GM21515 (cell line): ENCODE results near the gene S100A13.
"Not testable (repeated sequence)": the region's sequence is repeated elsewhere in the genome, so short reads cannot be mapped to it uniquely, and the experiment has no call there.

Source experiments
- ATAC-seq: cut with Tn5 transposase; IDR thresholded peaks from one replicate; pipeline ENCODE4 v1.9.1; 2021; ENCODE audit not compliant: unreplicated experiment

The S100A13 gene

GRCh38 chr1:153608742-153609584 lies 18.3 kb downstream of the S100A13 start:
- no peak for ATAC-seq

GRCh38 chr1:153608089-153608682 lies 19.1 kb downstream of the S100A13 start:
- ATAC-seq: no peak

DNA sequence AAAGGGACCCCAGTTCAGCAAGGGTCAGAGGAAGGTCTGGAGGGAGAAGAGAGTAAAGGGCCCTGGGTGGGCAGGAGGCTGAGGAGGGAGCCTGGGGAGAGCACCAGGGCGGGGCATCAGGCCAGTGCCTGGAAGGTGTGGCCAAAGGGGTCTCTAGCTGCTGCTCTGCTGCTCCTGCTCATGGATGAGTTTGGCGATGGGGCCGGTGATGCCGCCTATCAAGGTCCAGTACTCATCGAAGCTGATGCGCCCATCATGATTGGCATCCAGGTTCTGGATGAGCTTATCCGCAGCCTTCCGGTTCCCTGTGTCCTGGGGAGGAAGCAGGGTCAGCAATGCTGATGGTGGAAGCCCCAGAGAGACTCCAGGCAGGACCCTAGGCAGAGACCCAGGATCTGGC lies 19.9 kb downstream of the S100A13 start:
- no peak for ATAC-seq

GRCh38 chr1:153606194-153606593 lies 21.1 kb downstream of the S100A13 start:
- no peak for ATAC-seq

GRCh38 chr1:153602749-153603148 lies 24.6 kb downstream of the S100A13 start:
- no peak for ATAC-seq

- ATAC-seq: no peak
Observed at GRCh38 chr1:153599847-153600246, 27.5 kb downstream of the S100A13 start.

DNA sequence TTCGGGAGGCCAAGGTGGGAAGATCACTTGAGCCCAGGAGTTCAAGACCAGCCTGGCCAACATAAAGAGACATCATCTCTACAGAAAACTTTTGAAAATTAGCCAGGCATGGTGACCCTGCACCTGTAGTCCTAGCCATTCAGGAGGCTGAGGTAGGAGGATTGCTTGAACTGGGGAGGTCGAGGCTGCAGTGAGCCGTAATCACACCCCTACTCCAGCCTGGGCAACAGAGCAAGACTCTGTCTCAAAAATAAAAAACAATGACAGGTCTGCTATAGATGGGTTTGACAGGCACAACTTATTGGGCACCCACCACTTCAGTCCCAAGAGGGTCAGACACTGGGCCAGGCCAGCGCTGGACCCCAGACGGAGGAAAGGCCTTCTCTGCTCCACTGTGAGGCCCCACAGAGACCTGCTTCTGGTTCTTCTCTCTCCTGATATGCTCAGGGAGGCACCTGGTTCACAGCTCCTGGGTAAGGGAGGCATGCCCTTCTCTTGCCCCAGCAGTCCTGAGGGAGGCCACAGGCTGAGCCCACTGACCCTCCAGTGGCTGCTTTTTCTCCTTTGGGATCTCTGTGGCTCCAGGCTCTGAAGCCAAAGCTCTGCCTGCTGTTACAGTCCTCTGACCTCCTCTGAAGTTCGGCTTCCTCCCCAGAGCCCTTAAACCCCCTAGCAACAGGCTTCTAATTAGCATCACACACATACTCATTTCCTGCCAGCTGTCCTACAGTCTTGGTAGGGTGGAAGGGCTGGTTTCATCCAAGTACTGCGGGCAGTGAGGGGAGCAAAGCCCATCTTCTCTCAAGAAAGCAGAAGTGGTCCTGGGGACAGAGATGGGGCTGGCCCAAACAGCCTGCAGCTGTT lies 28.8 kb downstream of the S100A13 start:
- peak; percentile 98 for ATAC-seq

- no peak for ATAC-seq
Observed at GRCh38 chr1:153597206-153597605, 30.1 kb downstream of the S100A13 start.

DNA sequence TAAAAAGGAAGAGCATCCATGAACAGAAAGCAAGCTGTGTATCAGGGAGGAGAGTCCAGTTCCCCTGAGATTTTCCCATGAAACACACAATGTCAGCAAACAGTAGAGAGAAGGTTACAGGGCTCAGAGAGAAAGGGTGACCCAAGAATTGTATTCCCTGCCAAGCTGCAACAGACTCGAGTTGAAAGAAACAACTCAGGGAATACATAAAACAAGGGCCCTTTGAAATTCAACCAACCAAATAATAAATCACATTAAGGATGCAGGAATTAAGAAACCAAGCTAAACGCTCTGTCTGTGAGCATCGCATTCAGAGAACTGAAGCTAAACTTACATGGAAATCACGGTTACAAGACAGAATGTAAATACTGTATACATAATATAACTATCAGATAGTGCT lies 34.6 kb downstream of the S100A13 start:
- no peak for ATAC-seq

GRCh38 chr1:153588482-153588881 lies 38.8 kb downstream of the S100A13 start:
- no peak for ATAC-seq

- ATAC-seq: not testable (repeated sequence)
Observed at GRCh38 chr1:153588033-153588432, 39.3 kb downstream of the S100A13 start.

- no peak for ATAC-seq
Observed at GRCh38 chr1:153587314-153587713, 40.0 kb downstream of the S100A13 start.

- ATAC-seq: no peak
Observed at GRCh38 chr1:153586347-153586746, 41.0 kb downstream of the S100A13 start.

DNA sequence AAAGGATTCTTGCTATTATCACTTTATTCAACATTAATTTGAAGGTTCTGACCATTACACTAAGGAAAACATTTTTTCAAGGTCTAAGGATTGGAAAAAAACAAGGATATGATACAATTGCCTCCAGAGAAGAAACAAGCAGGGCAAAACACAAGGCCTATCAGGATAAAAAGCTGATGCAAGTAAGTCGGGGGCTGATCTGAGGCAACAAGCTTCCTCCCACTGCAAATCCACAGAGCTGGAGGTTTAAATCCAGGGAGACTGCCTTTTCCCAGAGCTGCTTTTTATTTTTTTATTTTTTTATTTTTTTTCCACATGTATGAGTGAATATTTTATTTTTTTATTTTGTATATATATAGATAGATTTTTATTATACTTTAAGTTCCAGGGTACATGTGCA lies 42.3 kb downstream of the S100A13 start:
- ATAC-seq: no peak

GRCh38 chr1:153583976-153584375 lies 43.3 kb downstream of the S100A13 start:
- no peak for ATAC-seq

GRCh38 chr1:153583514-153583913 lies 43.8 kb downstream of the S100A13 start:
- ATAC-seq: not testable (repeated sequence)

DNA sequence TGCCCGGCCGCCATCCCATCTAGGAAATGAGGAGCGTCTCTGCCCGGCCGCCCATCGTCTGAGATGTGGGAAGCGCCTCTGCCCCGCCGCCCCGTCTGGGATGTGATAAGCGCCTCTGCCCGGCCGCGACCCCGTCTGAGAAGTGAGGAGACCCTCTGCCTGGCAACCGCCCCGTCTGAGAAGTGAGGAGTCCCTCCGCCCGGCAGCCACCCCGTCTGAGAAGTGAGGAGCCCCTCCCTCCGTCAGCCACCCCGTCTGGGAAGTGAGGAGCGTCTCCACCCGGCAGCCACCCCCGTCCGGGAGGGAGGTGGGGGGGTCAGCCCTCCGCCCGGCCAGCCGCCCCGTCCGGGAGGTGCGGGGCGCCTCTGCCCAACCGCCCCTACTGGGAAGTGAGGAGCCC lies 44.5 kb downstream of the S100A13 start:
- not testable (repeated sequence) for ATAC-seq

DNA sequence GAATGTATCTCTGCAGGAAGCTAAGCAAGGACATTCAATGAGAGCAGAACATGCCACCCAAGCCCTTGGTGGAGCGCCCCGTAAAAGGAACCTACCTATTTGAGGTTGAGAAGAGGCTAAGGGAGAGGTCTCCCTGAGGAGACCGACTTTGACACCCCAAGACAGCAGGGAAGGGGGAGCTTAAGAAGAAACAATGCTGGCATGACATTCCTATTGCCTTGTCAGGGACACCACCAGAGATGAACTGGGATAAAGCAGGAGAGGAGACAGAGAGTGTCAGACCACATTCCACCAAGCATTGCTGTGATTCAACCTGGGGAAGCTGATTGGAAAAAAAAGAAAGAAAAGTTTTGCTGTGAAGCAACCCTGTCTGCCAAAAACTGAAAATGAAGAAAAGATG lies 48.4 kb downstream of the S100A13 start:
- no peak for ATAC-seq

DNA sequence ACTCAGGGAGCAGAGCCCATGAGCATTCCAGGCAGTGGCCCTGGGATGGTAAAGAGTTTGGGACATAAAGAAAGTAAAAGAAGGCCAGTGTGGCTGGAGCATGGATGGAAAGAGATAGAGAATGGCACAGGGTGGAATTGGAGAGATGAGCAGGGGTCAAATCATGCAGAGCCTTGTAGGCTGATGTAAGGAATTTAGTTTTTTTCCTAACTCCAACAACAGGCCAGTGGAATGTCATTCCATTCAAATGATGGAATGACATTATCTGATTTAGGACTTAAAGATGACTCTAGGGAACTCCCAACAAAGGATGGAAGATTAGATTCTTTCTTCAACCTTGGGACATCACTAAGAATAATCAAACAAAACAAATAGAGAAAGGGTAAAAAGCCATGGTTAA lies 48.8 kb downstream of the S100A13 start:
- ATAC-seq: no peak

DNA sequence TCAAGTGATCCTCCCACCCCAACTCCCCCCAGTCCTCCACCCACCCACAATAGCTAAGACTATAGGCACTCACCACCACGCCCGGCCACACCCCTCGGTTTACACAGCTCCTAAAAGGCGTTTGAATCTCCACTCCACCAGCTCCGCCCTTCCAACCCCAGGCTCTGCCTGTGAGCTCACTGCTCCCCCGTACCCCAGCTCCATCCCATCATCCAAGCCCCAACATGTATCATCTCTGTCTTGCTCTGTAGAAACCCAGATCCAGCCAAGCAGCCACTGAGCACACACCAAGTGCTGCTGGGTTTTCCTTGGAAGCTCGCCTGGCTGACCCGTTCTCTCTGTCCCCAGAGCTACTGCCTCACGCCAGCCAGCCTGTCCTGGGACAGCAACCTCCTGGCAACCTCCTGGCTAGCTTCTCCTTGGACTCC lies 49.7 kb downstream of the S100A13 start:
- ATAC-seq: no peak

- ATAC-seq: no peak
Observed at GRCh38 chr1:153577138-153577537, 50.2 kb downstream of the S100A13 start.

DNA sequence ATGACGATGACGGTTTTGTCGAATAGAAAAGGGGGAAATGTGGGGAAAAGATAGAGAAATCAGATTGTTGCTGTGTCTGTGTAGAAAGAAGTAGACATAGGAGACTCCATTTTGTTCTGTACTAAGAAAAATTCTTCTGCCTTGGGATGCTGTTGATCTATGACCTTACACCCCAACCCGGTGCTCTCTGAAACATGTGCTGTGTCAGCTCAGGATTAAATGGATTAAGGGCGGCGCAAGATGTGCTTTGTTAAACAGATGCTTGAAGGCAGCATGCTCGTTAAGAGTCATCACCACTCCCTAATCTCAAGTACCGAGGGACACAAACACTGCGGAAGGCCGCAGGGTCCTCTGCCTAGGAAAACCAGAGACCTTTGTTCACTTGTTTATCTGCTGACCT lies 51.8 kb downstream of the S100A13 start:
- ATAC-seq: not testable (repeated sequence)
